ENCODE measurements around the gene KCND2. TPM values are rescaled to one million over a fixed set of nuclear protein-coding genes. Genes with fewer than 3 reads are reported as not detected.

Gene KCND2
- total RNA-seq, 1 donor from 2014 or later = 0.30 TPM

GRCh38 chr7:120304674-120305073 lies 31.7 kb downstream of the KCND2 start:
- Mint-ChIP-seq H3K4me1 (ENCODE audit: low read depth) (no peaks in the 10 kb centered on the region), H3K27me3 (ENCODE audit: low read depth) (peaks cover 3% of the 10 kb centered on the region), H3K27ac (ENCODE audit: unreplicated experiment) (no peak overlapping the region), H3K4me3 (ENCODE audit: unreplicated experiment) (no peak overlapping the region), H3K9me3 (ENCODE audit: low read depth) (no peaks in the 10 kb centered on the region), H3K36me3 (ENCODE audit: low read depth) (no peaks in the 10 kb centered on the region)
- DNase-seq (ENCODE audit: low spot score) = no peak
- TF ChIP-seq CTCF (IDR thresholded peaks at IDR 0.05) = no peak

GRCh38 chr7:120307991-120308545 lies 35.1 kb downstream of the KCND2 start:
- no peak for DNase-seq (ENCODE audit: low spot score)

GRCh38 chr7:120311028-120311788 lies 38.2 kb downstream of the KCND2 start:
- Mint-ChIP-seq H3K9me3 (ENCODE audit: low read depth) (no peaks in the 10 kb centered on the region), H3K36me3 (ENCODE audit: low read depth) (no peaks in the 10 kb centered on the region), H3K4me1 (ENCODE audit: low read depth) (peaks cover 6% of the 10 kb centered on the region), H3K4me3 (ENCODE audit: unreplicated experiment) (no peak overlapping the region), H3K27me3 (ENCODE audit: low read depth) (no peaks in the 10 kb centered on the region), H3K27ac (ENCODE audit: unreplicated experiment) (no peak overlapping the region)
- DNase-seq (ENCODE audit: low spot score) = no peak
- no peak for TF ChIP-seq CTCF (IDR thresholded peaks at IDR 0.05)

More at GRCh38 chr7:120307991-120308545, 35.1 kb downstream of the KCND2 start:
- TF ChIP-seq CTCF (IDR thresholded peaks at IDR 0.05) = no peak
- no peaks in the 10 kb centered on the region for H3K9me3 Mint-ChIP-seq (ENCODE audit: low read depth)
- no peaks in the 10 kb centered on the region for H3K4me1 Mint-ChIP-seq (ENCODE audit: low read depth)
- H3K4me3 Mint-ChIP-seq (ENCODE audit: unreplicated experiment) = no peak overlapping the region
- H3K36me3 Mint-ChIP-seq (ENCODE audit: low read depth) = no peaks in the 10 kb centered on the region
- H3K27ac Mint-ChIP-seq (ENCODE audit: unreplicated experiment) = no peak overlapping the region
- peaks cover 3% of the 10 kb centered on the region for H3K27me3 Mint-ChIP-seq (ENCODE audit: low read depth)

GRCh38 chr7:120320218-120320961 lies 47.4 kb downstream of the KCND2 start:
- no peak for TF ChIP-seq CTCF (IDR thresholded peaks at IDR 0.05)
- Mint-ChIP-seq H3K9me3 (ENCODE audit: low read depth) (no peaks in the 10 kb centered on the region), H3K36me3 (ENCODE audit: low read depth) (no peaks in the 10 kb centered on the region), H3K4me1 (ENCODE audit: low read depth) (no peaks in the 10 kb centered on the region), H3K4me3 (ENCODE audit: unreplicated experiment) (no peak overlapping the region), H3K27ac (ENCODE audit: unreplicated experiment) (no peak overlapping the region), H3K27me3 (ENCODE audit: low read depth) (no peaks in the 10 kb centered on the region)
- DNase-seq (ENCODE audit: low spot score) = no peak

GRCh38 chr7:120327054-120327453 lies 54.1 kb downstream of the KCND2 start:
- Mint-ChIP-seq H3K27me3 (ENCODE audit: low read depth) (no peaks in the 10 kb centered on the region), H3K4me3 (ENCODE audit: unreplicated experiment) (no peak overlapping the region), H3K36me3 (ENCODE audit: low read depth) (no peaks in the 10 kb centered on the region), H3K4me1 (ENCODE audit: low read depth) (no peaks in the 10 kb centered on the region), H3K27ac (ENCODE audit: unreplicated experiment) (no peak overlapping the region), H3K9me3 (ENCODE audit: low read depth) (no peaks in the 10 kb centered on the region)
- no peak for DNase-seq (ENCODE audit: low spot score)
- TF ChIP-seq CTCF (IDR thresholded peaks at IDR 0.05) = no peak

All from chondrocyte (in vitro differentiated cells).